Activated CD4-positive, CD25-positive, alpha-beta regulatory T cell treated with anti-CD3 and anti-CD28 coated beads, Interleukin-2, amount 50 U/mL, for 72 hours (primary cell): ENCODE measurements around the gene GORAB.

ENCODE experiments used
- DNase-seq: peaks from one replicate; pipeline ENCODE4 v3.0.0; 2021

Gene GORAB

GRCh38 chr1:170593173-170594011 is 61.4 kb downstream of the GORAB start:
- no peak for DNase-seq

GRCh38 chr1:170594066-170594626 is 62.2 kb downstream of the GORAB start:
- DNase-seq = no peak

GRCh38 chr1:170596701-170597100 is 64.7 kb downstream of the GORAB start:
- no peak for DNase-seq

- DNase-seq = no peak
Measured at GRCh38 chr1:170598618-170599017, 66.7 kb downstream of the GORAB start.

- no peak for DNase-seq
Measured at GRCh38 chr1:170599033-170599432, 67.1 kb downstream of the GORAB start.

- no peak for DNase-seq
Measured at GRCh38 chr1:170601866-170602265, 69.9 kb downstream of the GORAB start.
